Activated naive CD4-positive, alpha-beta T cell treated with Interleukin-2 at 50 U/mL for 16 hours (primary cell): Measurements from ENCODE around the gene CLBA1.
"Not testable (repeated sequence)": the region's sequence is repeated elsewhere in the genome, so short reads cannot be mapped to it uniquely, and the experiment has no call there.

Experiments
- DNase-seq: peaks from one replicate; pipeline ENCODE4 v3.0.0-alpha.2; 2020

CLBA1 gene

GRCh38 chr14:104948736-104949031 is 36.9 kb upstream of the CLBA1 start:
- DNase-seq: no peak

- DNase-seq: not testable (repeated sequence)
Measured at GRCh38 chr14:104949406-104949955, 36.1 kb upstream of the CLBA1 start.

GRCh38 chr14:104950021-104950420 is 35.6 kb upstream of the CLBA1 start:
- DNase-seq: no peak

- not testable (repeated sequence) for DNase-seq
Measured at GRCh38 chr14:104950701-104951100, 34.9 kb upstream of the CLBA1 start.

- not testable (repeated sequence) for DNase-seq
Measured at GRCh38 chr14:104951863-104952657, 33.5 kb upstream of the CLBA1 start.

- DNase-seq: no peak
Measured at GRCh38 chr14:104953097-104953496, 32.5 kb upstream of the CLBA1 start.

- DNase-seq: no peak
Measured at GRCh38 chr14:104953896-104954656, 31.5 kb upstream of the CLBA1 start.

GRCh38 chr14:104954746-104955395 is 30.7 kb upstream of the CLBA1 start:
- DNase-seq: no peak

- no peak for DNase-seq
Measured at GRCh38 chr14:104955396-104955770, 30.2 kb upstream of the CLBA1 start.

GRCh38 chr14:104956290-104956890 is 29.2 kb upstream of the CLBA1 start:
- DNase-seq: no peak

GRCh38 chr14:104957146-104958113 is 28.2 kb upstream of the CLBA1 start:
- DNase-seq: no peak

- DNase-seq: no peak
Measured at GRCh38 chr14:104964546-104964945, 21.0 kb upstream of the CLBA1 start.

GRCh38 chr14:104965561-104966231 is 19.9 kb upstream of the CLBA1 start:
- no peak for DNase-seq

GRCh38 chr14:104966261-104966865 is 19.2 kb upstream of the CLBA1 start:
- no peak for DNase-seq

GRCh38 chr14:104966981-104967385 is 18.6 kb upstream of the CLBA1 start:
- DNase-seq: no peak

- DNase-seq: no peak
Measured at GRCh38 chr14:104967386-104968152, 18.0 kb upstream of the CLBA1 start.

GRCh38 chr14:104968153-104968527 is 17.4 kb upstream of the CLBA1 start:
- DNase-seq: no peak

GRCh38 chr14:104968541-104969401 is 16.8 kb upstream of the CLBA1 start:
- DNase-seq: no peak

GRCh38 chr14:104969741-104970230 is 15.8 kb upstream of the CLBA1 start:
- DNase-seq: no peak
